ENCODE data around the gene PNPLA7.

DNA sequence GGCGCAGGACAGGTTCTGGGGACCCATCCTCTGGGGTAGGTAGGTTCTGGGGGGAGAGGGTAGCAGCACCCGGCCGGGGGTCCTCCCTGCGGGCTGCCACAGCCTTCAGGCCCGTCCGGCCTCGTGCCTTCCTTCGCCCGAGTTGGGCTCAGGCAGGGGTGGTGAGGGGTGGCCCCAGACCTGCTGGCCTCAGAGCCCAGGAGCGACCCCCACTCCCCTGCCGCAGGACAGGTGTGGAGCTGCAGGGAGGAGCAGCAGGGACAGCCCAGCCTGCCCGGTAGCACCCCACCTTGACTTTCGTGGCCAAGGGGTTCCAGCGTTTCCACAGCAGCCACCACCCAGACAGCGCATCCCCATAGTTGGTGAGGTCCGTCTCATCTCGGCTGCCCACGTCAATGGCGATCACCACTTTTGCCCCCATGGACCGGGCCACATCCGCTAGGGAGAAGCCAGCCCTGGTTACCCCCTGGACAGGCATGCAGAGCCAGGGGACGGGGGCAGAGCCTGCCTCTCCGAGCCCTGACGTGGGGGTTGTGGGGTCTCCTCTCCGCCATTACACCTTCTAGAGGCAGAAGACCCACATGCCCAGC, 87.7 kb downstream of the PNPLA7 start:
- TF ChIP-seq POLR2A (IDR thresholded peaks at IDR 0.05) (no peak), POLR2AphosphoS5 (IDR thresholded peaks at IDR 0.05) (no peak)
- TF ChIP-seq, protein P1, sequence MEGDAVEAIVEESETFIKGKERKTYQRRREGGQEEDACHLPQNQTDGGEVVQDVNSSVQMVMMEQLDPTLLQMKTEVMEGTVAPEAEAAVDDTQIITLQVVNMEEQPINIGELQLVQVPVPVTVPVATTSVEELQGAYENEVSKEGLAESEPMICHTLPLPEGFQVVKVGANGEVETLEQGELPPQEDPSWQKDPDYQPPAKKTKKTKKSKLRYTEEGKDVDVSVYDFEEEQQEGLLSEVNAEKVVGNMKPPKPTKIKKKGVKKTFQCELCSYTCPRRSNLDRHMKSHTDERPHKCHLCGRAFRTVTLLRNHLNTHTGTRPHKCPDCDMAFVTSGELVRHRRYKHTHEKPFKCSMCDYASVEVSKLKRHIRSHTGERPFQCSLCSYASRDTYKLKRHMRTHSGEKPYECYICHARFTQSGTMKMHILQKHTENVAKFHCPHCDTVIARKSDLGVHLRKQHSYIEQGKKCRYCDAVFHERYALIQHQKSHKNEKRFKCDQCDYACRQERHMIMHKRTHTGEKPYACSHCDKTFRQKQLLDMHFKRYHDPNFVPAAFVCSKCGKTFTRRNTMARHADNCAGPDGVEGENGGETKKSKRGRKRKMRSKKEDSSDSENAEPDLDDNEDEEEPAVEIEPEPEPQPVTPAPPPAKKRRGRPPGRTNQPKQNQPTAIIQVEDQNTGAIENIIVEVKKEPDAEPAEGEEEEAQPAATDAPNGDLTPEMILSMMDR (IDR thresholded peaks at IDR 0.05), result no peak

Data from stomach (tissue), 4 donors.